GM18867 (cell line): ENCODE results near the gene CD93.

ENCODE experiments used
- ATAC-seq: cut with Tn5 transposase; IDR thresholded peaks from one replicate; pipeline ENCODE4 v1.9.1; 2021; ENCODE audit warnings: mild to moderate bottlenecking, moderate library complexity; ENCODE audit not compliant: unreplicated experiment

Gene CD93

DNA sequence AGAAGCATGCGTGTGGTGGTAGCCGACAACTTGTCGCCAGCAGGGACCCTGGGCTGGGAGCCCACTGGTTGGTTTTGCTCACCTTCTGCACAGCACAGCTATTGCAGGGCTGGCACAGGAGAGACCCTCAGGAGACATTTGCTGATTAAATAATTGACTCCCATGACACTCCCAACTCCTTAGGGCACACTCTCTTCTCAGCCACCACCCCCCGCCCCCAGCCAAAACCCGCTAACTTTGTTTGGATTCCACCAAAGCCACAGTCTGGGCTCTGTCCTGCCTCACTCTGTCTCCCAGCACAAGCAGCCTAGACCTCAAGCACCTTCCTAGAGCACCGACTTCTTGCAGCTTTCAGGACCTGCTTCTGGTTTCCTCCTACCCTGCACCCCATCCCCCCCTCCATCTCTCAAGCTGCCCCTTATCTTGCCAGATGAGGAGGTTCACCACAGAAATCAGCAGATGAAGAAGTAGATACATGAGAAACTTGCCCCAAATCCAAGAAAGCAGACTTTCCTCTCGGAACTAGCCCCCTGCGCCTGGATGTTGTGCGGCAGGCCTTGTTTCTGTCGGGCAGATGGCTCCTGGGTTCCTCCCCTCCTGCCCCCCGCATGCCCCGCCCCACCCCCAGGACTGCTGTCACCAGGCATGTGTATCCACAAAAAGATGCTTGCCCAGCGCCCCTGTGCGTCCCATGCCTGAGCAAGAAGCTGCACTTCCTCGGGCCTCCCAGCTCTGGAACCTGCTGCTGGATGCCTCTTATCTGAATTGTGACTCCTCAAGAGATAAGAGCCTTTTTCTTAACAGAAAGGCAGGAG is 35.0 kb upstream of the CD93 start:
- no peak for ATAC-seq

DNA sequence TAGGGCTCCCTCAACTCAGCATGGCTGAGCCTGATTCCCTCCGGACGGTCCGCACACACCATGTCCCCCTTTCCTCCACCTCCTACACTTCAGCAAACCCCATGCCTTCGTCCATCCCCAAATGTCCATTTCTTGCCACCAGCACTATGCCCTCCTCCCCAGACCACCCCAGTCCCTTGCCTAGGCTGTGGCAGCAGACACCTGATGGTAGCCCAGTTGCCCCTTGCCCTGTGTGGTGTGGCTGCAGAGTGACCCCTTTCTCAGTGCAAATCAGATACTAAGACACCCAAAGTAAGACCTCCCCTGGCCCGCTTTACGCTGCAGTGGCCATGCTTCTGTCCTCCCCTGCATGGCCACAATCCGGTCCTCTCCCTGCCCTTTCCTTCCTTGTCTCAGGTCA is 34.1 kb upstream of the CD93 start:
- ATAC-seq: no peak

DNA sequence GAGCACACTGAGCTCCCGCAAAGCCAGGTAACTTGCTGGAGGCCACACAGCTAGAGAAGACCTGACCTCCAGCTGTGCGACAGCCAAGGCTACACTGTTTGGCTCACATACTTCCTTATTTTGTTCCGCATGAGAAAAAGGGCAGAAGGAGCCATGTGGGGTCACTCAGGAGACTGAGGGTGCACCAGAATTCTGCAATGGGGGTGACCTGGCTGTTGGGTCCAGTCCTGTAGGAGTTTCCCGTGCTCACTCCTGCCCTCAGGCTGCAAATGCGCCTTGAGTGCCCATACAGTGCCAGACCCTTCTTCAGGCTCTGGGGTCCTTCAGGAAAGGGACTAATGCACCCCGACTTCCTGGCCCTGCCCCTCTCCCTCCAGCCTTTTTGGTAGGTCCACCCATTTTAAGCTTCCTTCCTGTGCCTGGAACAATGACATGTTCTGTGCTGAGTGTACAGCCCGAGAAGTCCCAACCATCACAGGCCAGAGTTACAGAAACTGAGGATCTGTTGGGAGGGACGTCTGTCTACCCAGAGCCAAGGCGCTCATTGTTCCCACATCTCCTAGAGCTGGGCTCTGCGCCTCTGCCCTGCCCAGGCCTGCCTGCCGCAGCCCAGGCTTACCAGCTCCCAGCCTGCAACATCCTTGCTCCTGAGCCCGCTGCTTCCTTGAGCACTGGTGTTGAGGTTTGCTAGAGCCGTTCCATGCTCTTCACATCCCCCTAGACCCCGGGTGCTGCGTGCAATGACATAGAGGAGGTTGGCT is 33.5 kb upstream of the CD93 start:
- no peak for ATAC-seq

GRCh38 chr20:23118766-23119165 is 32.6 kb upstream of the CD93 start:
- no peak for ATAC-seq

DNA sequence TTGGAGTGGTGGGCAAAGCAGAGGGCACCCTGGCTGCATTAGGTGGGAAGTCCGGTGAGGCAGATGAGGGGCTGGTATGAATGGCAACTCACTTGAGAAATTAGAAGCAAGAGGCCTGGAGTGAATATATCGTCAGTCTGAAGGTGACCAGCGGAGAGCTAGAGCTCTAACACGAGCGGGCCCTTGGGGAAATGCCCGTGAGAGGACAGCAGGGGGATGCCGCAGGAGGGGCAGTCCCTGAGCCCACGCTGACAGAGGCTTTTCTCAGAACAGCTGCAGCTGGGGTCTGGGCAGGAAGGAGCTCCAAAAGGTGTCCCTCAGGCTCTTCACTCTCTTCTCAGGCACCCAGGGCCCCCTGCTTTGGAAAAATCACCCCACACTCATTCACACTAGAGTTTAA is 32.0 kb upstream of the CD93 start:
- no peak for ATAC-seq

DNA sequence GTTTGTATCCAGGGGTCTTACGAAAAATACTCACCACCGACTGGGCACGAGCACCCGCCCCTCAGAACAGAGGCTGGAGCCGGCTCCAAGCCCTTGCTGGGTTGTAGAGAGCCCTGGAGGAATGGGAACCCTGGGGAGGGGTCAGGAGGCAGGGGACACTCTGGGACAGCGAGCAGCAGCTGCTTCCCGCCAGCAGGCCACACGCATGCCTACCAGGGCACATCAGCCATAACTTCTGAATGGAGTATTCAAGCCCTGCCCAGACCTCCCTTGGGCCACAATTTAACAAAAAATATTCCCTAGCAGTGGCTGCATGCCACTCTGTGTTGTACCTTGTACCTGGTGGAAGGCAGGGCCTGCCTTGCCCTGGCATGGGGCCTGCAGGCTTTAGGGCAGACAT is 31.6 kb upstream of the CD93 start:
- ATAC-seq: no peak

DNA sequence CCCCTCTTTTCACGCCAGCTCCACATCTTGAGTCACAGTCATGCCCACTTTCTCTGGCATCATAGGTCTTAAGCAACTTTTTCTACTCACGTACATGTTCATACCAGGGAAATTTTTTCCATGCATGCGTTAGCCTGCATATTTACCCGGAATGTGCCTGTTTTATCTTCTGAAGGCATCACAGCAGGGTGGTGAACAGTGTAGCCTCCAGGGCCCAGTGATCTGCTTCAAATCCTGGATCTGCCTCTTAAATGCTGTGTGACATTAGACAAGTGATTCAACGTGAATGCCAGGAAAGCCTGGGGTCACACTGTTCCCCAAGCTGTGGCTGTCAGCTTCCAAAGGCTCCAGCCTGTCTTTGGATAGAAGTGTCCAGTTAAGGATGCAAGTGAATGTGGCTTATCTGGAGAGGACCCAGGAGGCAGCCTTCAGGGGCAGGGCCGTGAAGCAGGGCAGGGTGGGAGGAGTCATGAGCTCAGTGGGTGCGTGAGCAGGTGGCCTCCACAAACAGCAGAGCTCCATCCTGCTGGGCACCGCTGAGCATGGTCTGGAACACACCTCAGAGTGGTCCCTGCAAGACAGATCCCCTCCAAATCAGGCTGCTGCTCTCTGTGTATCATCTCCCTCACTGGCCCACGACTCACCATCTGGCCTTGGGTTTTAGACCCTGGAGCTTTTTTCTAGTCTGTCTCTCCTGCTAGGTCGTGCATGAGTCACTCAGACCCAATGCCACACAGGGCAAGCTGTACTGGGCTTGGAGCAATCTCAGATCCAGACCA is 30.4 kb upstream of the CD93 start:
- no peak for ATAC-seq

- ATAC-seq: no peak
Observed at GRCh38 chr20:23115822-23116221, 29.7 kb upstream of the CD93 start.

DNA sequence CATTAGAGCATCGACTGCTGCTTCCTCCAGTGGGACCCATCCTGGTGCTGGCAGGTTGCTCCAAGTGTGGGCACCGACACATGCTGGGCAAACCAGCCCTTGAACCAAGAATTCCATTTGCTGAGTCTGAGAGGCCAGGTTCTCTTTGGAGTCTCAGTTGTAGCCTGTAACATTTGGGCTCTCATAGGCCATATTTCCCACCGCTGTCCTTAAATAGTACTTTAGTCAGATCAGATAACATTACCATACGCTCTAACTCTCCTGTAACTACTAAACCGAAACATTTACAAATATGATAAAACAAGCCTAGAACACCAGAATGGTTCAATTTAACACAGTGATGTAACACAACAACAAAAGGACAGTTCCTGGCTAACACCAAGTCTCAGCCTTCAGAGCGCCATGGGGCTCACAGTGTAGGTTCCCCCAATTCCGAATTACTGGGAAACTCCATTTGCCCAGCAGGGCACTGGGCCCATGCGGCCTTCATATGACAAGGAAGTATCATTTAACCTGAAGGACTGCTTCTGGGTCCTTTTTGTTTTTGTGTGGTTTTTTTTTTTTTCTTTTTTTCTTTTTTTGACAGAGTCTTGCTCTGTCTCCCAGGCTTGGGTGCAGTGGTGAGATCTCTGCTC is 28.4 kb upstream of the CD93 start:
- no peak for ATAC-seq

DNA sequence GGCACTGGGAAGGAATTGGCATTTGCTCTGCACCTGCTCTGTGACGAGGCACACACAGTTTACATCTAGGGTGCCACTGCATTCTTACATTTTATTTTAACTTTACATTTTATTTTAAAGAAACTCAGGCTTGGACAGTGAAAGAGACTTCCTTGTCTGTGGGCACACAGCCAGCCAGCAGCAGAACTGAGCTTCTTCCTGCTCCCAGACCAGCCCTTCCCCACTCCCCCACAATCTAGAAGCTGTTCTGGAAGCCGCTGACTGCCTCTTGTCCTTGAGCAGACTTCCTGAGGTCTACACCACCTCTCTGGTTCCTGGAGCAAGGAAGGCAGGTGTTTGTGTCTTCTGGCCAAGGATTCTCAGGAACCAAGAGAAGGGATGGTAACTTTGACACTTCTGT is 27.9 kb upstream of the CD93 start:
- no peak for ATAC-seq

GRCh38 chr20:23112595-23112994 is 26.5 kb upstream of the CD93 start:
- no peak for ATAC-seq

DNA sequence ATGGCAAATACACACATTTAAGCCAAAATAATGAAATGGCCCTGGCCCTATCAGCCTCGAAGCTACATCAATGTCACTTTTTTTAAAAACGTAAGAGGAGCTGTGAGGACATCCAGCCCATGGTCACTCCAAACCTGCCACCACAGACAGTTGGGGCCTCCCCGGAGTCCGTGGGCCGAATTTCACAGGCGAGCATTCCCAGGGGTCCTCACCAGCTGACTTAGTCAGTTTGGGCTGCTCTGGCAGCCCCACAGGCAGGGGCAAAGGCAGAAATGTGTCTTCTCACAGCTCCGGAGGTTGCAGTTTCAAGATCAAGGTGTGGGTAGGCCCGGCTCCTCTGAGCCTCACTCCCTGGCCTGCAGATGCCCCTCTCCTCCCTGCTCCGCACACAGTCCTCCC is 25.8 kb upstream of the CD93 start:
- ATAC-seq: no peak

DNA sequence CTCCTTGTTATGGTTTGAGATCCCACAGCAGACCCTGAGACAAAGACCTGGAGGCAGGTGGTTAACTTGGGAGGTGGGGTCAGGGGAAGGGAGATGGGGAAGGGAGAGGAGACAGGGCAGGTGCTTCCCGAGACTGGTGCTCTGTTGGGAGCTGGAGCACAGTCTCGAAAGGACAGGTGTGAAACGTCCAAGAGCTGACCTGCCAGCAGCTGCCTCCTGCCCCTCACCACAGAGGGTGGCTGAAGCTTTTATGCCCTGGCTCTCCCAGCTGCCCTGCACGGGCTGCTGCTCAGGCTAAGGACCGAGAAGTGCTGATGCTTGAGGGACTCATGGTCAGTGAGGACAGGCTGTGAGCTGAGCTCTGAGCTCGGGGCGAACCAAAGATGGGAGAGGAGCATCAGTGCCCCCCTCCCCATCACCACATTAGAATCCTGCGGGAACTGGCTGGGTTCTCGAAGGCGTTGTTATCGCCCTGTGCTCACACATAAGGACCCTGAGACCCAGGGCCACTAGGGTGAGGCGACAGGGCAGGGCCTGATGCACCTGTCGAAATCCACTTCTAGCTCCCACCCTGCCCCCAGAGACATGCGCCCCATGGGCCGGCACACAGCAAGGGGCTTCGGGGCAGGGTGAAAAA is 25.3 kb upstream of the CD93 start:
- ATAC-seq: no peak

- ATAC-seq: no peak
Observed at GRCh38 chr20:23108871-23109270, 22.7 kb upstream of the CD93 start.

DNA sequence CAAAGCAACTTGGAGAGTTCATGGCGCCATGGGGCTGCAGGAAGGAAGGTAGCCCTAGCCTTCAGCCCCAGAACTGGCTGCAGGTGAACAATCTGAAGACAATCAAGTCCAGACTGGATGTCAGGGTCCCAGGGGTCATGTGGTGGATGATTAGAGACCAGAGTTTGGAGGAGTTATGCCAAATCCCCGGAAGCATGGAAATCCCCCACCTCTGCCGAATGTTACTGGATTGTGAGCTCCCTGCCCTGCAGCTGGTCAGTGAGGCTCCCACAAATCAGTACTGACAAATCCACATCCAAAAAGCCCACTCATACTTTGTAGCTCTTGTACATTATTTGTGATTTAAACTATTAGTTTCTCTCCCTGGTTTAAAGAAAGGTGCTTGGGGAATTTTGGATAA is 21.3 kb upstream of the CD93 start:
- ATAC-seq: no peak

GRCh38 chr20:23106271-23106851 is 20.2 kb upstream of the CD93 start:
- ATAC-seq: no peak

DNA sequence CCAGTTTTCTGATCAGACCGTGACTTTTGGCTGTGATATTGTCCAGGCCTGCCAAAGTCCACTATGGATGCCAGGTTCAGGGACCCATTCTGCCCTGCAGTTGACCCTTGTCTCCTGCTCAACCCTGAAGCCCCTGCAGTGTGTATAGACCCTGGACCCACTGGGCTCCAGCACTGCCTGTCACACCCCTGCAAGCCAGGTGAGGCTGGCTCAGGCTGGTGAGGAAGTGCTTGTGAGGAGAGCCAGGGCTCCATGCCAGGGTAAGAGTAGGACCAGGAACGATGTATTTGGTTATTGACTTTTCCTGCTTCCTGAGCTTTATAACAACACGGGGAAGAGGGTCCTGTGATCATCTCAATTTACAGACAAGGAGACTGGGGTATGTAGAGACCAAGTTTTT is 19.1 kb upstream of the CD93 start:
- no peak for ATAC-seq

DNA sequence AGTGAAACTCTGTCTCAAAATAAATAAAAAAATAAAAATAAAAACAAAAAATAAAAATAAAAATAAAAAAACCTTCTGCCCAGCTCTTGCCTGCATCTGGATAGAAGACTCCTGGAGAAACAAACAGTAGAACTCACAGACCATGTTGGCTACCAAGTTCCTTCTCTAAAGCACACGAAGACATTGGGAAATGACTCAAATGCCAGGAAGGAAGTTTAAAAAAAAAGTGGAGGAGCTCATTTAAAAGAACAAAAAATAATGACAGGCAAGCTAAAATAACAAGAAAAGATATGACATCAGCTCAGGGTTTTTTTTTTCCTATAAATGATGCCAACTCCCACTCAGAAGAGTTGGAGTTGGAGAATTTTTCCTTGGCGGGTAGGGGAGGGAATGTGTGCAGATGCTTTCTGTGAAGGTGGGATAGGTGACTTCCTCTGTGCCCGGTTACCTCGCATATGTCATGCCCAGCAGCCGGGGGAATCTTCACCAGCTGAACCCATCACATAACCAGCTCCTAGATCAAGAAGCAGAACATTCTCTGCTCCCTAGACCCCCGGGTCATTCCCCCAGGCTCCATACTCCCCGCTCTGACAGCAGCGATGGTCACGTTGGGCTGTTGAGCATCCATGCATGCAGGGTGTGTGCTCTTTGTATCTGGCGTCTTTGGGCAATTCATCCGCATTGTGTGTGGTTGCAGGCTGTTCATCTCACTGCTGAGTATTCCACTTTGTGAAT is 17.3 kb upstream of the CD93 start:
- no peak for ATAC-seq

DNA sequence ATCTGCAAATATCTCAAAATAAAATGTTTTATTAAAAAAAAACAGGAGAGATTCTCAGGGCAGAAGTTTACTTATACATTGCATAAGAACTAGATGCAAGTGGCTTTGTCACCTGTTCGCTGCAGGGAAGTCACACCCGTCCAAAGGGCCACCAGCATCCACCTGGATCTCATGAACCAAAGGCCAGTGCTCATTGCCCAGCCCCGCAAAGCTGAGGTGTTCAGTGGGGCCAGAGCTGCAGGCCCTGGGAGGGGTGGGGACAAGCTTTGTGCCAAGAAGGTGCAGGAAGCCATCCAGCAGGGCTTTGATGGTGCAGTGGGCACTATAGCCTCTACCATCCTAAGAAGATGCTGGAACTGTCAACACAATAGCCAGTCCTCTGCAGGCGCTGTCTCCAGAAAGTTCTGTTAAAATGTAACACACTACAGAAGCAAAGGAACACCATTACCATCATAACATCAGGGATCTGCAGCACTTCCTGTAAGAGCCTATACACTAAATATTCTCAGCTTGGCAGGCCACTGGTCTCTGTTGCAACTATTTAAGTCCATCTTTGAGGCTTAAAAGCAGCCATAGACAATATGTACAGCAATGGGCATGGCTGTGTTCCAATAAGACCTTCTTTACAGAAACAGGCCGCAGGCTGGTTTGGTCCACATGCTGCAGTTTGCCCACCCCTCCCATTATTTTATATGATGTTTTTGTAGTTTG is 15.7 kb upstream of the CD93 start:
- no peak for ATAC-seq
